ENCODE results near the gene MSANTD7. TPM values are rescaled to one million over a fixed set of nuclear protein-coding genes. Genes with fewer than 3 reads are reported as not detected.

MSANTD7 gene
- total and polyA plus RNA-seq, 2 of the 13 experiments (the other 11 are each of a cell fraction or from before 2014, with no cell fraction given) = 3.7 to 16.7 TPM

DNA sequence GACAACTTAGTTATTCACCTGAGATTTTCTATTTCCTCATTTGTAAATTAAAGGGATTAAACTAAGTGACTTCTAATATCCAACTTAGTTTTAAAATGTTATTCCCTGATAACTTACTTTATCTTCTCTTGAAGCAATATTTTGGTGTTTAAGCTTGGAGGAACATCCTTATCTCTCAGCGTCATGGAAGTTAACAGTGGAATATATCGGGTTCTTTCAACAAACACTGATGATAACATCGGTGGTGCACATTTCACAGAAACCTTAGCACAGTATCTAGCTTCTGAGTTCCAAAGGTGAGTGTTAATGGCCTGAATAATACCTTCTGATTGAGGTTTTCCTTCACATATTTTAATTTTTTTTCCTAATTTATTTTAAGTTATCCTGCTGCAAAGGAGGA lies 14.1 kb downstream of the MSANTD7 start:
- intact Hi-C loops (cut with micrococcal nuclease; ENCODE audit: unreplicated experiment) = no loop called here
- no peak overlapping the region for H2AFZ ChIP-seq (ENCODE audit: low read length)
- peaks cover 1 to 20% of the 10 kb centered on the region in 2 experiments; a peak in 2 of 5 replicates for H3K36me3 ChIP-seq (replicated peaks in 1 of 2; ENCODE audit: control insufficient read depth in 1 of 2, insufficient read depth in 2 of 2, low read length in 2 of 2)
- ATAC-seq (no peak), FAIRE-seq (no peak), DNase-seq (ENCODE audit: low spot score) (no peak)
- no peak overlapping the region for H3K4me2 ChIP-seq (ENCODE audit: low read depth, low read length)
- TF ChIP-seq IKZF1 (IDR thresholded peaks at IDR 0.05) = no peak
- no peak for TF ChIP-seq ZFAT (CRISPR knock-in tag; conservative IDR thresholded peaks at IDR 0.05)
- TF ChIP-seq ZNF44 (CRISPR knock-in tag; IDR thresholded peaks at IDR 0.05) = no peak
- no peak for TF ChIP-seq NONO (IDR thresholded peaks at IDR 0.05)
- no peak for TF ChIP-seq NONO (CRISPR knock-in tag; conservative IDR thresholded peaks at IDR 0.05)
- no peak for TF ChIP-seq ZNF230 (CRISPR knock-in tag; IDR thresholded peaks at IDR 0.05)
- no peak for TF ChIP-seq JDP2 (CRISPR knock-in tag; IDR thresholded peaks at IDR 0.05; ENCODE audit: borderline replicate concordance)
- no peak for TF ChIP-seq ZFP90 (CRISPR knock-in tag; IDR thresholded peaks at IDR 0.05; ENCODE audit: borderline replicate concordance)
- no peak for TF ChIP-seq KLF12 (CRISPR knock-in tag; IDR thresholded peaks at IDR 0.05; ENCODE audit: borderline replicate concordance)
- no peak for TF ChIP-seq ZNF672 (CRISPR knock-in tag; IDR thresholded peaks at IDR 0.05)
- TF ChIP-seq ZNF136 (CRISPR knock-in tag; IDR thresholded peaks at IDR 0.05; ENCODE audit: low read depth) = no peak
- TF ChIP-seq, protein P1, sequence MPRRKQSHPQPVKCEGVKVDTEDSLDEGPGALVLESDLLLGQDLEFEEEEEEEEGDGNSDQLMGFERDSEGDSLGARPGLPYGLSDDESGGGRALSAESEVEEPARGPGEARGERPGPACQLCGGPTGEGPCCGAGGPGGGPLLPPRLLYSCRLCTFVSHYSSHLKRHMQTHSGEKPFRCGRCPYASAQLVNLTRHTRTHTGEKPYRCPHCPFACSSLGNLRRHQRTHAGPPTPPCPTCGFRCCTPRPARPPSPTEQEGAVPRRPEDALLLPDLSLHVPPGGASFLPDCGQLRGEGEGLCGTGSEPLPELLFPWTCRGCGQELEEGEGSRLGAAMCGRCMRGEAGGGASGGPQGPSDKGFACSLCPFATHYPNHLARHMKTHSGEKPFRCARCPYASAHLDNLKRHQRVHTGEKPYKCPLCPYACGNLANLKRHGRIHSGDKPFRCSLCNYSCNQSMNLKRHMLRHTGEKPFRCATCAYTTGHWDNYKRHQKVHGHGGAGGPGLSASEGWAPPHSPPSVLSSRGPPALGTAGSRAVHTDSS (CRISPR knock-in tag; conservative IDR thresholded peaks at IDR 0.05) = no peak
- no peak for TF ChIP-seq ZFP37 (CRISPR knock-in tag; IDR thresholded peaks at IDR 0.05; ENCODE audit: borderline replicate concordance)
- TF ChIP-seq ZNF652 (CRISPR knock-in tag; IDR thresholded peaks at IDR 0.05; ENCODE audit: borderline replicate concordance, low read depth) = no peak
- TF ChIP-seq PPARG (CRISPR knock-in tag; conservative IDR thresholded peaks at IDR 0.05) = no peak
- no peak for TF ChIP-seq RNF2 (conservative IDR thresholded peaks at IDR 0.05; ENCODE audit: low read depth)
- TF ChIP-seq RFX5 (IDR thresholded peaks at IDR 0.05; ENCODE audit: low read depth, low read length) = no peak
- TF ChIP-seq HNF4A (CRISPR knock-in tag; IDR thresholded peaks at IDR 0.05) = no peak
- no peak for TF ChIP-seq MTA3 (CRISPR knock-in tag; IDR thresholded peaks at IDR 0.05)
- no peak for TF ChIP-seq ZNF224 (CRISPR knock-in tag; IDR thresholded peaks at IDR 0.05)
- TF ChIP-seq KDM5B (CRISPR knock-in tag; IDR thresholded peaks at IDR 0.05; ENCODE audit: borderline replicate concordance) = no peak
- 97% methylated on average over 3 of the region's 3 CpGs for WGBS (ENCODE audit: low lambda C conversion rate)
- no peaks in the 10 kb centered on the region for H3K79me2 ChIP-seq (ENCODE audit: insufficient read depth, low read length)
- in situ Hi-C loops (cut with HindIII; ENCODE audit: extremely low pct_ligation_motif_present, low pct_unique_long_range_greater_than_20kb) = no loop called here
- no peaks in the 10 kb centered on the region for H4K20me1 ChIP-seq (ENCODE audit: insufficient read depth, low read length)
- no peak overlapping the region for H3K27ac ChIP-seq (ENCODE audit: extremely low read length, insufficient read depth, low read length)
- H3K4me3 ChIP-seq (replicated peaks in 1 of 3; ENCODE audit: insufficient read depth in 1 of 3, low read depth in 2 of 3, low read length in 3 of 3) = no peak overlapping the region
- H3K4me1 ChIP-seq (ENCODE audit: insufficient read depth, low read length) = peaks cover 3% of the 10 kb centered on the region; the same call in 1 of the 2 replicates
- H3K9me3 ChIP-seq (ENCODE audit: low read length) = no peaks in the 10 kb centered on the region
- H3K9ac ChIP-seq (ENCODE audit: insufficient read depth, low read depth, low read length) = no peak overlapping the region
- no peaks in the 10 kb centered on the region for H3K27me3 ChIP-seq (ENCODE audit: control insufficient read depth in 1 of 2, insufficient read depth in 2 of 2, low read length in 2 of 2)
- ChIA-PET CTCF (ENCODE audit: low intra/inter-chr PET ratio, low total read pairs) (no interaction called here), POLR2A (interaction anchor here (2.0 kb wide), 1 partner anchor 14 kb away, joined by 4 read pairs; the partner anchor contains the start of genes CDNF, HSPA14 and MSANTD7)
- BruUV-seq (replicated peaks) = no TSS peak
